MCF 10A (cell line): ENCODE data around the gene ADARB1. TPM values are rescaled to one million over a fixed set of nuclear protein-coding genes. Genes with fewer than 3 reads are reported as not detected.

Experiments
- BruUV-seq: library from RNA; stranded (reverse); fragments of 400-500 nt; replicated peaks from 2 replicates; lab custom pipeline; 2021; lab: Mats Ljungman, UMichigan
- CTCF ChIA-PET: fragments of 300-600 bp; sonication (Branson Sonifier 250); formaldehyde crosslinking; extraction: SDS; loops from one replicate; lab custom pipeline; 2021; ENCODE audit warnings: antibody characterized with exemption, inconsistent platforms; lab: Yijun Ruan, JAX
- POLR2A ChIA-PET: fragments of 300-600, 350-650 bp; sonication (Branson Sonifier 250); formaldehyde crosslinking; extraction: SDS; loops from one replicate; lab custom pipeline; 2020; ENCODE audit warnings: antibody characterized with exemption, inconsistent platforms; lab: Yijun Ruan, JAX
- DNase-seq: peaks from one replicate; pipeline ENCODE4 v3.0.0-alpha.2; 2018; ENCODE audit not compliant: unreplicated experiment
- H3K27ac Mint-ChIP-seq: one replicate; pipeline ENCODE4 v1.8.0; 2022; ENCODE audit warnings: mild to moderate bottlenecking, low read depth, mixed read lengths; ENCODE audit not compliant: unreplicated experiment
- H3K27me3 Mint-ChIP-seq: one replicate; pipeline ENCODE4 v1.8.0; 2022; ENCODE audit warnings: mixed read lengths; ENCODE audit not compliant: insufficient read depth, unreplicated experiment
- H3K36me3 Mint-ChIP-seq: one replicate; pipeline ENCODE4 v1.8.0; 2022; ENCODE audit warnings: mild to moderate bottlenecking, moderate library complexity, mixed read lengths; ENCODE audit not compliant: insufficient read depth, unreplicated experiment
- H3K4me1 Mint-ChIP-seq: one replicate; pipeline ENCODE4 v1.8.0; 2022; ENCODE audit warnings: mixed read lengths; ENCODE audit not compliant: insufficient read depth, unreplicated experiment
- H3K4me3 Mint-ChIP-seq: one replicate; pipeline ENCODE4 v1.8.0; 2022; ENCODE audit warnings: mild to moderate bottlenecking, moderate library complexity, mixed read lengths; ENCODE audit not compliant: unreplicated experiment
- H3K9me3 Mint-ChIP-seq: one replicate; pipeline ENCODE4 v1.8.0; 2022; ENCODE audit warnings: mixed read lengths; ENCODE audit not compliant: unreplicated experiment
- CTCF ChIP-seq: fragments of 200-600 bp; IDR thresholded peaks from one replicate; pipeline ENCODE4 v1.8.0; 2022; ENCODE audit warnings: antibody characterized with exemption, mild to moderate bottlenecking; ENCODE audit not compliant: unreplicated experiment
- intact Hi-C: fragments of 100-400 bp; cut with micrococcal nuclease; formaldehyde crosslinking; loops from 2 replicates; pipeline ENCODE4 v1.14.1; 2022
- total RNA-seq: library from RNA; stranded (reverse); gene quantifications from 2 replicates; pipeline ENCODE4 v1.2.3, GENCODE V29; 2022

ADARB1 gene
- total RNA-seq, 1 experiment from 2014 or later = 19.4 TPM

- H3K27me3 Mint-ChIP-seq = peaks cover 58% of the 10 kb centered on the region
- ChIA-PET CTCF (interaction anchor here (0.6 to 0.7 kb wide), 3 partner anchors 32 to 104 kb away, joined by 3 to 5 read pairs (median 4); no protein-coding TSS in a partner anchor), POLR2A (no interaction called here)
- H3K27ac Mint-ChIP-seq = no peak overlapping the region
- H3K9me3 Mint-ChIP-seq = no peaks in the 10 kb centered on the region
- H3K36me3 Mint-ChIP-seq = no peaks in the 10 kb centered on the region
- no peak overlapping the region for H3K4me3 Mint-ChIP-seq
- no peaks in the 10 kb centered on the region for H3K4me1 Mint-ChIP-seq
- TF ChIP-seq CTCF = no peak
- intact Hi-C loops = no loop called here
- no TSS peak for BruUV-seq
- DNase-seq = no peak
Measured at GRCh38 chr21:45053561-45054226, 20.7 kb upstream of the ADARB1 start.

- Mint-ChIP-seq H3K27me3 (peaks cover 51% of the 10 kb centered on the region), H3K36me3 (no peaks in the 10 kb centered on the region), H3K4me1 (no peaks in the 10 kb centered on the region), H3K9me3 (no peaks in the 10 kb centered on the region), H3K27ac (no peak overlapping the region), H3K4me3 (no peak overlapping the region)
- no TSS peak for BruUV-seq
- no peak for DNase-seq
- no peak for TF ChIP-seq CTCF
- ChIA-PET POLR2A (no interaction called here), CTCF (interaction anchor here (0.6 to 1.2 kb wide), 5 partner anchors 31 to 104 kb away, joined by 3 to 7 read pairs (median 4); no protein-coding TSS in a partner anchor)
- intact Hi-C loops = no loop called here
Measured at GRCh38 chr21:45054227-45054926, 20.0 kb upstream of the ADARB1 start.

GRCh38 chr21:45054927-45055612 is 19.3 kb upstream of the ADARB1 start:
- DNase-seq = no peak
- Mint-ChIP-seq H3K4me1 (no peaks in the 10 kb centered on the region), H3K27me3 (peaks cover 44% of the 10 kb centered on the region), H3K27ac (no peak overlapping the region), H3K36me3 (no peaks in the 10 kb centered on the region), H3K4me3 (no peak overlapping the region), H3K9me3 (no peaks in the 10 kb centered on the region)
- TF ChIP-seq CTCF = no peak
- CTCF ChIA-PET = interaction anchor here (0.8 to 1.2 kb wide), 2 partner anchors 73 to 82 kb away, joined by 4 to 7 read pairs; no protein-coding TSS in a partner anchor
- POLR2A ChIA-PET = no interaction called here
- intact Hi-C loops = no loop called here
- no TSS peak for BruUV-seq

GRCh38 chr21:45055861-45056260 is 18.5 kb upstream of the ADARB1 start:
- no TSS peak for BruUV-seq
- ChIA-PET POLR2A (no interaction called here), CTCF (no interaction called here)
- no peak for TF ChIP-seq CTCF
- intact Hi-C loops = no loop called here
- Mint-ChIP-seq H3K27me3 (peaks cover 39% of the 10 kb centered on the region), H3K27ac (no peak overlapping the region), H3K9me3 (no peaks in the 10 kb centered on the region), H3K36me3 (no peaks in the 10 kb centered on the region), H3K4me3 (no peak overlapping the region), H3K4me1 (no peaks in the 10 kb centered on the region)
- DNase-seq = no peak
